HUDEP-2 (cell line): ENCODE results near the gene TULP4.

Experiments
- DNase-seq, 76 experiments: peaks; one replicate each; lab custom pipeline; 2025; ENCODE audit not compliant: unreplicated experiment in 76 of 76; lab: John Stamatoyannopoulos, UW

Gene TULP4

DNA sequence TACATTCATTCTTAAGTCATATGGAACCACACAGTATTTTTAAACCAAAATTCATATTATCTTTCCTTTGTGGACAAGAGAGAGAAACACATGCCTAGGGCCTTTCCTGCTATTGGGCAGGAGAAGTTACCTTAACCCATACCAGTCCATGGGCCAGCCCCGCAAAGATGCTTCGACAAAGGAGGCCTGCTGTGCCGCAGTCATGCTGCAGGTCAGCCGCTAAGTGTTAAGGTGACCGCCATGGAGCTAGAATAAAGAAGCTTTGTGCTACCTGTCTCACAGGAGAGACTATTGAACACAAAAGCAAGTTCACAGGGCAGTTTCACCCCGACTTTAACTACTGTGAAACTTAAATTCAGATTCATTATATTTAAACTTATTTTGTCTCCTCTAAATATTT lies 185.4 kb downstream of the TULP4 start:
- no peak for DNase-seq

GRCh38 chr6:158498362-158498761 lies 186.1 kb downstream of the TULP4 start:
- no peak for DNase-seq

- DNase-seq: no peak
These were observed 187.3 kb downstream of the TULP4 start for GRCh38 chr6:158499601-158500000.

DNA sequence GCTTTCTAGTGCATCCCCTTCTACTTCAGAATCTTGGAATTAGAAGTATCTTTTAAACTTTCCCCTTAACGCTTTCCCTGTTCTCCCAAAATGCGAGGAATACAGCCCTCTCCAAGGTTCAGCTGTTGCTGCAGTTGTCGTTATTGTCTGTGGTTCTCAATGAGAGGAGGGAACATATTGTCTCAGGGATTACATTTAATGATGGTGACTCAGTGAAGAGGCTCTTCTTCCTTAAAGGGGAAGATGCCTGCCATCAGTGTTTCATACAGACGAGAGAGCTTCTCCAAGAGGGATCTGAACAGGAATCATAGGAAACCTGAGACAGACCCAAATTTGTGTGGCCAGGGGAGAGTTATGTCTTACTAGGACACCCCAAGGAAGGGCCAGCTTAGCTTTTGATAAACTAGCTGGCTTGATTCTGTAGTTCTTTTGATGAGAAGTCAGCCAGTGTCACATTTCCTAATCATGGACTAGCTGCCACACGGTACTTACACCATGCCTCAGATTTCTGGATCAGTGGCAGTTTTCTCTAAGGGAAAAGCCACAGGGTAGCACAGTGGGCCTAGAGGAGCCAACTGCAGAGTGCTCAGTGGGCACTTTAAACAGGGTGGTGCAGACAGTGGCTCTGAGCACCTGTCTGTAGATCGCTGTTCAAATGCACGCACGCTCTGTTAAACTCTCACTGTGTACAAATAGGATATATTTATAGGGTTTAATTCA lies 187.9 kb downstream of the TULP4 start:
- no peak for DNase-seq

- no peak for DNase-seq
These were observed 189.3 kb downstream of the TULP4 start for GRCh38 chr6:158501360-158502262.

DNA sequence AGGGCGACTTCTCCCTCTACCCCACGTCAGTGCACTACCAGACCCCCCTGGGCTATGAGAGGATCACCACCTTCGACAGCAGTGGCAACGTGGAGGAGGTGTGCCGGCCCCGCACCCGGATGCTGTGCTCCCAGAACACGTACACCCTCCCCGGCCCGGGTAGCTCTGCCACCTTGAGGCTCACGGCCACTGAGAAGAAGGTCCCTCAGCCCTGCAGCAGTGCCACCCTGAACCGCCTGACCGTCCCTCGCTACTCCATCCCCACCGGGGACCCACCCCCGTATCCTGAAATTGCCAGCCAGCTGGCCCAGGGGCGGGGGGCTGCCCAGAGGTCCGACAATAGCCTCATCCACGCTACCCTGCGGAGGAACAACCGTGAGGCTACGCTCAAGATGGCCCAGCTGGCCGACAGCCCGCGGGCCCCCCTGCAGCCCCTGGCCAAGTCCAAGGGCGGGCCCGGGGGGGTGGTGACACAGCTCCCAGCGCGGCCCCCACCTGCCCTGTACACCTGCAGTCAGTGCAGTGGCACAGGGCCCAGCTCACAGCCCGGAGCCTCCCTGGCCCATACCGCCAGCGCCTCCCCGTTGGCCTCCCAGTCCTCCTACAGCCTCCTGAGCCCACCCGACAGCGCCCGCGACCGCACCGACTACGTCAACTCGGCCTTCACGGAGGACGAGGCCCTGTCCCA lies 190.1 kb downstream of the TULP4 start:
- DNase-seq: no peak

GRCh38 chr6:158503222-158503621 lies 191.0 kb downstream of the TULP4 start:
- DNase-seq: no peak

GRCh38 chr6:158503846-158504245 lies 191.6 kb downstream of the TULP4 start:
- peak in 5 of 76 experiments; percentile 21 to 53 (median 42) for DNase-seq

DNA sequence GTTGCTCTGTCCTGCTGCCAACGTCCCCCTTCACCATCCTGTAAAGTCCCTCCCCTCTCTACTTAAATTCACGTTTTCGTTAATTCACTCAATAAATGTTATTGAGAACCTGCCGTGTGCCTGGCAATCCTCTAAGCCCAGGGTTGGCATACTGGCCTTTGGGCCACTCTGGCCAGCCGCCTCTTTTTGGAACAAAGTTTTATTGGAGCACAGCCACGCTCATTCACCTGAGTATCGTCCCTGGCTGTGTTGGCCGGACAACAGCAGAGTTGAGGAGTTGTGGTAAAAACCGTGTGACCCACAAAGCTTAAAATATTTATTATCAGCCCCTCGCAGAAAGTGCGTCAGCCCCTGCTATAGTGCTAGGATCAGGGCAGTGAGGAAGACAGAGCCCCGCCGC lies 192.9 kb downstream of the TULP4 start:
- no peak for DNase-seq

- peak in 1 of 76 experiments; percentile 12 for DNase-seq
These were observed 194.3 kb downstream of the TULP4 start for GRCh38 chr6:158506601-158507000.

- DNase-seq: no peak
These were observed 194.9 kb downstream of the TULP4 start for GRCh38 chr6:158507174-158507573.

GRCh38 chr6:158508450-158508849 lies 196.2 kb downstream of the TULP4 start:
- no peak for DNase-seq

GRCh38 chr6:158509465-158509864 lies 197.2 kb downstream of the TULP4 start:
- DNase-seq: no peak

DNA sequence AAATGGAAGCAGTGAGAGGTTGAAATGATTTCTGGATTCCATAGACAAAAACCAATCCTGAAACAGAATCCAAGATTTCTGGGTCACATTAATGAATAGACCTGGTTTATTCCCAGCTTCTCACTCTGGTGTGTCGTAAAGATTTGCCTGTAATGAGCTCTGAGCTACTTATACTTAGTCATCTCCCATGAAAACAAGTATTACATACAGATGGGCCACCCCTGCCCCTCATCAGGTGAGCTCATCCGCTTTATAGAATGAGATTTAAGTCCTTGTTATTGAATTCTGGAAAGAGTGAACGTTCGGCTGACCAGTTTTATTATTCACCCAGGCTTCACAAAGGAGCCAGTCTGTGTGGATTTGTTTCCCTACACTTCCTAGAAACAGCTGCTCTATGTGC lies 200.5 kb downstream of the TULP4 start:
- no peak for DNase-seq

DNA sequence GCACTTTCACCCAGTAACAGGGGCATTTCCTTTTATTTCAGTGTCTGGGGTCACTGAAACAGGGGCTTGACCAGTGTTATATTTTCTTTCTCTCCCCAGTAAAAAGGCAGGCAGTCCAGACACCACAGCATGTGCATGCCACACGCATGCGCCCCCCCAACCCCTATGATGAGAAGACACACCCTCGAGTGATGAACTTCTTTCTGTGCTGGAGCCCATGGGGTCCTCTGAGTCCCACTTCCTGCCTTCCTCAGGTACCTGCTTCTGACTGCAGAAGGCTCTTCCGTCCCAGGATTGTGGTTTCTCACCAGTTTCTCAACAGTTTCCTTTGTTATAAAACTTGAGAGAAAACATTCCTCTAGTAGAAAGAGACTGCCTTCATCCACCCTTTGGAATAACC lies 201.9 kb downstream of the TULP4 start:
- no peak for DNase-seq

DNA sequence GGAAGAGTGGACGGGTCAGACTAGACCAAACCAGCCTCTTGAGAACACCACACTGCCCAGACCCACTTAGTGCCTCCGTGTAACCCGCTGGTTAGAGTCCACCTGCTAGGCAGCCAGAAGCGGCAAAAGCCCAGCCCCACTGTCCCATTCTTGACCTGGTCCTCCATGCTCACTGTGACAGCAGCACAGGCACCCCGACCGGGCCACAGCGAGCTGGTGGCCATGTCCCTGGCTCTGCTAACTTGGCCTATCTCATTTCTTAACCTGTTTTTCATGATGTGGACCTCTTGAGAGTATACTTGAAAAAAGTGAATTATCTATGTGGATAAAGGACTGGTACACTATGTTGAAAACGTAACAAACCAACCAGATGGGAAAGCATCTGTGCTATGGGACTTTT lies 202.7 kb downstream of the TULP4 start:
- no peak for DNase-seq

DNA sequence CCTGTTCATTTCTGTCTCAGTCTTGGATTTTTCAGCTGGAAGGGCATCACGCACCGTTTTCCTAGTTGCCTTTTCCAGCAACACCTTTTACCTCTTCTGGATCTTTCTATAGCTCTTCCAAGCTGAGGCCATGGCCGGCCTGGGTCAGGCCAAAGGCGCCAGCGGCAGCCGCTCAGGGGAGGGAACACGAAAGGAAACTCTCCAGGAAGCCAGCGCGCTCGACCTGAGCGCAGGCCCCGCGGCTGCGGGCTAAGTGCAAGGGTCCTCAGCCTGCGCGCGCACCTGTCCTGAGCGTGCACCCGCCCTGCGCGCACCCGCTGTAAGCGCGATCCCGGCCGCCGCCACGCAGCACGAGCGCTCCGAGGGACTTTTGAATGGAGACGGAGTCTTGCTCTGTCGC lies 203.8 kb downstream of the TULP4 start:
- DNase-seq: no peak

DNA sequence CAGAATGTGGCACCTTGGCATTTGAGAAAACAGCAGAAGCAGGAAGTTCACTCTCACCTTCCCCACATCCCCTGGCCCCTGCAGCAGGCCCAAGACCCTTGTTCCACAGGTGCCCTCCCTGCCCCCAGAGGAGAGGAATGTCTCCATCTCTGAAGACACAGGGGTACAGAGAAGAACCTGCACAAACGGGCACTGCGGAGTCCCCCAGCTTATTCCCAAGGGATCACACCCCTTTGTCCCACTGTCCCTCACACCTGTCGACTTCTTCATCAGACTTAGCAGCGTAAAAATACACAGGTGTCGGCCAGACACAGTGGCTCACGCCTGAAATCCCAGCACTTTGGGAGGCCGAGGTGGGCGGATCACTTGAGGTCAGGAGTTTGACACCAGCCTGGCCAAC lies 204.8 kb downstream of the TULP4 start:
- DNase-seq: no peak

DNA sequence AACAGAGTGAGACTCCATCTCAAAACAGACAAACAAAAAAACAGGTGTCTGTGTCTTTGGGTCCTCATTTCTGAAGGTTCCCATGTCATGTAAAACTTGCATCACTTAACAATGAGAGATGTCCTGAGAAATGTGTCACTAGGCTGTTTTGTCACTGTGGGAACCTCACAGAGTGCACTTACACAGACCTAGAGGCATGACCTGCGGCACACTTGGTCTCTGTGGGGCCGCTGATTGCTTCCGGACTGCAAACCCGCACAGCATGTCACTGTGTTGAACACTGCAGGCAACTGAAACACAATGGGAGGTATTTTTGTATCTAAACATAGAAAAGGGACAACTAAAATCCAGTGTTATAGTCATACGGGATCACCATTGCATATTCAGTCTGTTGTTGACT lies 205.3 kb downstream of the TULP4 start:
- DNase-seq: no peak

DNA sequence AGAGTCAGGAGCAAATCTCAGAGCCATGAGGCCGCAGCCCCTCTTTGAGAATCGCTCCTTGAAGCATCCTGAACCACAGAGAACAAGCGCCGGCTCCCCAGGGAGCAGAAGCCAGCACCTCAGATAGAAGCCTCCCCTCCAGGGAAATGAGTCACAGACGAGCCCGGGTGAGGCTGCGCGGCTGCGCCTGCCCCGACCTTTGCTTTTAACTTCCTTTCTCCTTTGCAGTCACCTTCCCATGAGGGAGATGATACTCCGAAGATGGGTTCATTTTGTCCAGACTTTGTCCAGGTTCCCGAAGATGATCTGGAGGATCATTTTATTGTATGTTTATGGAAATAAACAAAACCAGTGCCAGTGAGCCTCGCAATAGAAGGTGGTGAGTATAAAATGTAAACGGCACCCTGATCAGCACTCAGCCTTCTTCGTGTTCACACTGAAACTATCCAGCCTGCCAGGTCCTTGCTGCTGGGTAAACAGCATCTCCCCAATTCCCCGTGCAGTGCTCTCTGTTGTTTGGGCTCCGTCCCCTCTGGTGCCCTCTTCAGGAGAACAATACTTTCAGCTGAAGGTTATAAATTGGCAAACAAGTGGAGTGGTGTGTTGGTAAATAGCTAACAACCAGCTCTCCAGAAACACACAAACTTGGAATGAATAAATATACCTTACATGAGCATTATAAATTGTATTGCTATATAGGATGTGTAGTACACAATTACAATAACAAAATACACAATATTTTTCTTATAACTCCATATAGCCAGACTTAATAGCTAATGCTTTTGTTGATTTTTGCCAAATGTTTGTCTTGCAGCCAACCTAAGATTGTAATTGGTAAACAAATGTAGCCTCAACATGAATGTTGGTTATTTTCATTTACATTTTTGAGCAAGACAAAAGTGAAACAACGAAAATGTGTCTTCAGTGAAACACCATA lies 206.2 kb downstream of the TULP4 start:
- peak in 70 of 76 experiments; percentile 20 to 83 (median 58) for DNase-seq
